GM19468 (cell line): Measurements from ENCODE around the gene CEP170B.
"Not testable (repeated sequence)": the region's sequence is repeated elsewhere in the genome, so short reads cannot be mapped to it uniquely, and the experiment has no call there.

Source experiments
- ATAC-seq: cut with Tn5 transposase; IDR thresholded peaks from one replicate; pipeline ENCODE4 v1.9.1; 2021; ENCODE audit warnings: mild to moderate bottlenecking, moderate library complexity, moderate number of reproducible peaks; ENCODE audit not compliant: unreplicated experiment; ENCODE audit errors: extremely low read depth

CEP170B gene

GRCh38 chr14:104939666-104940410, 74.8 kb downstream of the CEP170B start:
- no peak for ATAC-seq

- ATAC-seq = no peak
Observed at GRCh38 chr14:104940526-104941150, 75.6 kb downstream of the CEP170B start.

- ATAC-seq = no peak
Observed at GRCh38 chr14:104941508-104942365, 76.7 kb downstream of the CEP170B start.

GRCh38 chr14:104942586-104942985, 77.5 kb downstream of the CEP170B start:
- no peak for ATAC-seq

GRCh38 chr14:104943216-104944015, 78.3 kb downstream of the CEP170B start:
- not testable (repeated sequence) for ATAC-seq

GRCh38 chr14:104944016-104944308, 78.9 kb downstream of the CEP170B start:
- not testable (repeated sequence) for ATAC-seq

GRCh38 chr14:104944436-104945205, 79.6 kb downstream of the CEP170B start:
- not testable (repeated sequence) for ATAC-seq

- not testable (repeated sequence) for ATAC-seq
Observed at GRCh38 chr14:104945266-104945665, 80.2 kb downstream of the CEP170B start.
